CD4-positive, alpha-beta T cell (primary cell): Measurements from ENCODE around the gene PPP1R3C. TPM values are rescaled to one million over a fixed set of nuclear protein-coding genes. Genes with fewer than 3 reads are reported as not detected.

ENCODE experiments used
- ATAC-seq: fragments of 200-7000 bp; cut with Tn5 transposase; one replicate; pipeline ENCODE4 v1.10.0; 2022; ENCODE audit warnings: mild to moderate bottlenecking; ENCODE audit not compliant: poor library complexity
- CTCF ChIA-PET: fragments of 350-600 bp; sonication (Branson Sonifier 250); formaldehyde crosslinking; loops from one replicate; lab custom pipeline; 2021; ENCODE audit warnings: antibody characterized with exemption, inconsistent platforms; lab: Charles Lee
- POLR2A ChIA-PET: fragments of 350-600 bp; sonication (Branson Sonifier 250); formaldehyde crosslinking; loops from one replicate; lab custom pipeline; 2021; ENCODE audit warnings: antibody characterized with exemption, inconsistent platforms; lab: Charles Lee
- DNase-seq, 14 experiments: peaks; one replicate each; pipeline ENCODE4 v3.0.0-alpha.2; 2013 to 2020; ENCODE audit warnings: mixed read lengths in 2 of 14
- H3K27ac ChIP-seq, 2 donors: one replicate each; pipeline versions ENCODE4 v1.5.1 to v1.7.0; 2013; ENCODE audit warnings: low read length in 2 of 2, low read depth in 1 of 2, mild to moderate bottlenecking in 1 of 2
- H3K27me3 ChIP-seq, 2 experiments: 1 replicate in 1 of 2; 2 replicates in 1 of 2; pipeline versions ENCODE4 v1.6.1 to v1.7.0; 2013; ENCODE audit warnings: low read length in 2 of 2, control low read depth in 1 of 2, mild to moderate bottlenecking in 1 of 2, moderate library complexity in 1 of 2; ENCODE audit not compliant: insufficient read depth in 2 of 2, control insufficient read depth in 1 of 2
- H3K36me3 ChIP-seq: one replicate; pipeline ENCODE4 v1.6.1; 2013; ENCODE audit warnings: low read length, control low read depth; ENCODE audit not compliant: insufficient read depth
- H3K4me1 ChIP-seq: one replicate; pipeline ENCODE4 v1.6.1; 2013; ENCODE audit warnings: low read length, control low read depth; ENCODE audit not compliant: insufficient read depth
- H3K4me3 ChIP-seq: one replicate; pipeline ENCODE4 v1.5.1; 2013; ENCODE audit warnings: mild to moderate bottlenecking, low read length, moderate library complexity
- H3K9me3 ChIP-seq, 2 experiments: 1 replicate in 1 of 2; 2 replicates in 1 of 2; pipeline versions ENCODE4 v1.6.1 to v1.7.0; 2013; ENCODE audit warnings: low read length in 2 of 2, mild to moderate bottlenecking in 2 of 2, control low read depth in 1 of 2, moderate library complexity in 1 of 2; ENCODE audit not compliant: control insufficient read depth in 1 of 2, insufficient read depth in 1 of 2
- H3K27ac Mint-ChIP-seq: one replicate; pipeline ENCODE4 v1.8.0; 2020; ENCODE audit warnings: mixed read lengths
- H3K27me3 Mint-ChIP-seq: one replicate; pipeline ENCODE4 v1.8.0; 2021; ENCODE audit warnings: mixed read lengths
- H3K36me3 Mint-ChIP-seq: one replicate; pipeline ENCODE4 v1.8.0; 2021; ENCODE audit warnings: low read depth, mixed read lengths
- H3K4me1 Mint-ChIP-seq: one replicate; pipeline ENCODE4 v1.8.0; 2021; ENCODE audit warnings: low read depth, mixed read lengths
- H3K4me3 Mint-ChIP-seq: one replicate; pipeline ENCODE4 v1.8.0; 2020; ENCODE audit warnings: mild to moderate bottlenecking, mixed read lengths
- H3K9me3 Mint-ChIP-seq: one replicate; pipeline ENCODE4 v1.8.0; 2020; ENCODE audit warnings: mixed read lengths
- intact Hi-C, 2 experiments: fragments of 100-400 bp; cut with DNase I in 1 of 2; cut with micrococcal nuclease in 1 of 2; formaldehyde crosslinking; loops; one replicate each; pipeline versions ENCODE4 v1.15.1 to v1.9.0; 2023 to 2025; cut with DNase I, micrococcal nuclease
- total RNA-seq, 174 experiments: library from RNA in 2 of 174; stranded (reverse) in 2 of 174; gene quantifications; one replicate each; pipeline ENCODE4 v1.2.3 and lab custom pipeline; 2021 to 2026
- TF ChIP-seq, protein P1 (sequence below): fragments of 200-600 bp; IDR thresholded peaks from one replicate; pipeline ENCODE4 v1.8.0; 2022; ENCODE audit warnings: antibody characterized with exemption, mild to moderate bottlenecking

The PPP1R3C gene
- total RNA-seq, 2 experiments from 2014 or later = not detected

DNA sequence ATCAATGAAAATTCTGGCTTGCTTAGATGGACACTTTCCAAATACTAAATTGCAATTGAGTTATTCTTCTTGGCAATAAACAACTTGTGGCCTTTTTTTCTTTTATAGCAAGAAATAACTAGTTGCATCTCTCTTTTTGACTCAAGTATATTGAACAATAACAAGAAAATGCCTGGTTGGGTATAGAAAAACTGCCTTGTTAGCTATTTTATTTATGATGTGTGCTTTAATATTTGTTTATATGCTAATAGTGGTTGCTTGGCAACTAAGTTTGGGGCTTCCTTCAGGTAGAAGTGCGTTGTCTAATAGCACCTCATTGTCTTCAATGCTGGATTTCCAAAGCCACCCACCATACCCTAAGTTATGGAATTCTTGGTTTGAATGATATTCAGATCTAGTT, 30.1 kb upstream of the PPP1R3C start:
- H3K4me3 ChIP-seq = no peak overlapping the region
- no peaks in the 10 kb centered on the region for H3K36me3 Mint-ChIP-seq
- H3K27ac Mint-ChIP-seq = no peak overlapping the region
- no peaks in the 10 kb centered on the region for H3K9me3 ChIP-seq
- ChIA-PET POLR2A (no interaction called here), CTCF (no interaction called here)
- intact Hi-C loops = no loop called here
- H3K27me3 Mint-ChIP-seq = peaks cover 42% of the 10 kb centered on the region
- peaks cover 3 to 6% of the 10 kb centered on the region in 2 experiments for H3K27me3 ChIP-seq
- peaks cover 5% of the 10 kb centered on the region for H3K9me3 Mint-ChIP-seq
- no peak overlapping the region for H3K27ac ChIP-seq
- ATAC-seq (no peak), DNase-seq (no peak)
- no peaks in the 10 kb centered on the region for H3K36me3 ChIP-seq
- H3K4me3 Mint-ChIP-seq = no peak overlapping the region
- H3K4me1 ChIP-seq = no peaks in the 10 kb centered on the region
- H3K4me1 Mint-ChIP-seq = no peaks in the 10 kb centered on the region
- TF ChIP-seq, protein P1, sequence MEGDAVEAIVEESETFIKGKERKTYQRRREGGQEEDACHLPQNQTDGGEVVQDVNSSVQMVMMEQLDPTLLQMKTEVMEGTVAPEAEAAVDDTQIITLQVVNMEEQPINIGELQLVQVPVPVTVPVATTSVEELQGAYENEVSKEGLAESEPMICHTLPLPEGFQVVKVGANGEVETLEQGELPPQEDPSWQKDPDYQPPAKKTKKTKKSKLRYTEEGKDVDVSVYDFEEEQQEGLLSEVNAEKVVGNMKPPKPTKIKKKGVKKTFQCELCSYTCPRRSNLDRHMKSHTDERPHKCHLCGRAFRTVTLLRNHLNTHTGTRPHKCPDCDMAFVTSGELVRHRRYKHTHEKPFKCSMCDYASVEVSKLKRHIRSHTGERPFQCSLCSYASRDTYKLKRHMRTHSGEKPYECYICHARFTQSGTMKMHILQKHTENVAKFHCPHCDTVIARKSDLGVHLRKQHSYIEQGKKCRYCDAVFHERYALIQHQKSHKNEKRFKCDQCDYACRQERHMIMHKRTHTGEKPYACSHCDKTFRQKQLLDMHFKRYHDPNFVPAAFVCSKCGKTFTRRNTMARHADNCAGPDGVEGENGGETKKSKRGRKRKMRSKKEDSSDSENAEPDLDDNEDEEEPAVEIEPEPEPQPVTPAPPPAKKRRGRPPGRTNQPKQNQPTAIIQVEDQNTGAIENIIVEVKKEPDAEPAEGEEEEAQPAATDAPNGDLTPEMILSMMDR = no peak

DNA sequence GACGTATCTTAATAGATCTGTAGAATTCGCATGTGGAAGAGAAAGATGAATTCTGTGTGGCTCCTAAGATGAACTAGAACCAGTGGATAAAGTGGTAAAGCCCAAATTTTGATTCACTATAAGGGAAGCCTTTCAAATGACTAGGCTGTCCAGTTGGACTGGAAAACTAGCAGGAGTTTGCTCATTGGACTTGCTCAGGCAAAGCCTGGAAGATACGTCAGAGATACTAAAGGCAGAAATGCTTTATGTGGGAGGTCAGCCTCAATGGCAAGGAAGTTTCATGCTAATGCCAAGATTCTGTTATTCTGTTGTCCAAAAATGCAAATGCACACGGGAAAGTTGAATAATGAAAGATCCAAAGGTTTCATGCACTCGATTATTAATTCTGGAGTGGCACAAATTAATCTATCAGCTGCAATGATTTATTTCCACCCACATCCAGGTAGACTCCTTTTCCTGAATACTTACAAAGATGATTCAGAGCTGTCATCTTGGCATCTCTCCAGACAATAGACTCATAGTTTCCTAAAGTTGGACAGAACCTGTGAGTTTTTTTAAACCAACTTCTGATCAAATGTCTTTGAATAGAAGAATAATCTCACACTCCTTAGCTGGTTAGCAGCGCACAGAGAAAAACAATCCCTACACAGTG, 20.5 kb upstream of the PPP1R3C start:
- ChIA-PET CTCF (no interaction called here), POLR2A (interaction anchor here (0.6 kb wide), 1 partner anchor 753 kb away, joined by 3 read pairs; no protein-coding TSS in a partner anchor)
- intact Hi-C loops = no loop called here
- Histone ChIP-seq H3K4me1 (no peaks in the 10 kb centered on the region), H3K27me3 (no peaks in the 10 kb centered on the region), H3K4me3 (no peak overlapping the region), H3K36me3 (no peaks in the 10 kb centered on the region), H3K9me3 (no peaks in the 10 kb centered on the region), H3K27ac (no peak overlapping the region)
- H3K4me1 Mint-ChIP-seq = no peaks in the 10 kb centered on the region
- no peak overlapping the region for H3K27ac Mint-ChIP-seq
- ATAC-seq (no peak), DNase-seq (no peak)
- TF ChIP-seq, protein P1 = no peak
- no peak overlapping the region for H3K4me3 Mint-ChIP-seq
- no peaks in the 10 kb centered on the region for H3K36me3 Mint-ChIP-seq
- H3K27me3 Mint-ChIP-seq = peaks cover 19% of the 10 kb centered on the region
- peaks cover 2% of the 10 kb centered on the region for H3K9me3 Mint-ChIP-seq

DNA sequence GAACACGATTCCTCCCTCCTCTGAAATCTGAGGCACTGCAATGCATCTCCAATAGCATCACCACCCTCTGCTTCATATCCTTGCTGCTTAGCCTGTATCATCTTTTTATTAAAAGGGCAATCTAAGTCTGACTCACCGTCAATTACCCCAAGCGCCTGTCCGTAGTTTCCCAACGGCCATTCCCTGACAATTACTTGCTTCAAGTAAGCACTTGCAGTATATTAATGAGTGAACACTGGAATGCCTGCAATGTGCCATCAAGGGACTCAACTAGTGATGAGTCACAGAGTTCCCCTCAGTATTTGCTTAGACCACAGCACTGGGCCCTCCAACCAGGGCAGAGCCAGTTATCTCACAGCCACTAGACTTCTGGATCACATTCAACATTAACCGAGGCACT, 19.5 kb upstream of the PPP1R3C start:
- H3K27ac Mint-ChIP-seq = no peak overlapping the region
- ATAC-seq = no peak
- H3K27me3 ChIP-seq = no peaks in the 10 kb centered on the region

More for the DNA sequence above, 19.5 kb upstream of the PPP1R3C start:
- Histone ChIP-seq H3K4me1 (no peaks in the 10 kb centered on the region), H3K27ac (no peak overlapping the region), H3K36me3 (no peaks in the 10 kb centered on the region), H3K9me3 (no peaks in the 10 kb centered on the region), H3K4me3 (no peak overlapping the region)
- intact Hi-C loops = no loop called here
- Mint-ChIP-seq H3K36me3 (no peaks in the 10 kb centered on the region), H3K4me1 (no peaks in the 10 kb centered on the region), H3K27me3 (peaks cover 9% of the 10 kb centered on the region), H3K9me3 (no peaks in the 10 kb centered on the region), H3K4me3 (no peak overlapping the region)
- no peak for DNase-seq
- TF ChIP-seq, protein P1 = no peak
- CTCF ChIA-PET = no interaction called here
- POLR2A ChIA-PET = interaction anchor here (0.6 kb wide), 1 partner anchor 752 kb away, joined by 3 read pairs; no protein-coding TSS in a partner anchor
